IMR-90 (cell line): ENCODE results near the gene PRKRIP1. TPM values are rescaled to one million over a fixed set of nuclear protein-coding genes. Genes with fewer than 3 reads are reported as not detected.

Source experiments
- ATAC-seq: fragments of 200-7000 bp; cut with Tn5 transposase; 2 replicates; pipeline ENCODE4 v1.9.1; 2020; ENCODE audit warnings: low read depth, mild to moderate bottlenecking, moderate library complexity
- BruUV-seq: library from RNA; stranded (reverse); fragments of 400-500 nt; replicated peaks from 2 replicates; lab custom pipeline; 2021; lab: Mats Ljungman, UMichigan
- CTCF ChIA-PET: fragments of 300-600 bp; formaldehyde crosslinking; extraction: SDS; loops from one replicate; lab custom pipeline; 2021; ENCODE audit warnings: antibody characterized with exemption; lab: Yijun Ruan, JAX
- POLR2A ChIA-PET: fragments of 300-600 bp; sonication (Branson Sonifier 250); formaldehyde crosslinking; loops from one replicate; lab custom pipeline; 2022; ENCODE audit warnings: antibody characterized with exemption; ENCODE audit not compliant: unreplicated experiment; lab: Charles Lee
- DNase-seq: peaks from one replicate; pipeline ENCODE4 v3.0.0; 2013
- H2AFZ ChIP-seq: replicated peaks from 2 replicates; pipeline ENCODE3; 2013; ENCODE audit warnings: low read length, mild to moderate bottlenecking; ENCODE audit not compliant: poor library complexity
- H2AK5ac ChIP-seq: 2 replicates; pipeline ENCODE4 v1.6.1; 2013; ENCODE audit warnings: low read depth, low read length, inconsistent platforms
- H2AK9ac ChIP-seq: replicated peaks from 2 replicates; pipeline ENCODE3; 2013; ENCODE audit warnings: mild to moderate bottlenecking, low read depth, low read length, moderate library complexity; ENCODE audit not compliant: poor library complexity
- H2BK120ac ChIP-seq: 2 replicates; pipeline ENCODE4 v1.6.1; 2013; ENCODE audit warnings: low read depth, low read length, inconsistent platforms
- H2BK15ac ChIP-seq: 3 replicates; pipeline ENCODE4 v1.6.1; 2013; ENCODE audit warnings: low read depth, low read length, inconsistent platforms
- H2BK20ac ChIP-seq: 2 replicates; pipeline ENCODE4 v1.6.1; 2013; ENCODE audit warnings: low read depth, mild to moderate bottlenecking, inconsistent platforms, low read length, moderate library complexity
- H2BK5ac ChIP-seq: 2 replicates; pipeline ENCODE4 v1.6.1; 2013; ENCODE audit warnings: mild to moderate bottlenecking, low read depth, low read length, inconsistent platforms; ENCODE audit not compliant: poor library complexity, severe bottlenecking
- H3K14ac ChIP-seq: replicated peaks from 2 replicates; pipeline ENCODE4 v1.6.1; 2013; ENCODE audit warnings: low read depth, low read length, inconsistent platforms
- H3K18ac ChIP-seq: 2 replicates; pipeline ENCODE4 v1.6.1; 2013; ENCODE audit warnings: low read depth, low read length, control low read depth
- H3K23ac ChIP-seq: 2 replicates; pipeline ENCODE4 v1.6.1; 2013; ENCODE audit warnings: low read depth, low read length, inconsistent platforms
- H3K27ac ChIP-seq: 2 replicates; pipeline ENCODE4 v1.5.1; 2013; ENCODE audit warnings: mild to moderate bottlenecking, control low read depth, low read length; ENCODE audit not compliant: insufficient read depth
- H3K27me3 ChIP-seq: 2 replicates; pipeline ENCODE4 v1.6.1; 2013; ENCODE audit warnings: low read length; ENCODE audit not compliant: control insufficient read depth, insufficient read depth
- H3K36me3 ChIP-seq: 2 replicates; pipeline ENCODE4 v1.6.1; 2013; ENCODE audit warnings: low read length, mixed read lengths; ENCODE audit not compliant: control insufficient read depth, insufficient read depth
- H3K4ac ChIP-seq: 2 replicates; pipeline ENCODE4 v1.6.1; 2013; ENCODE audit warnings: low read depth, low read length, inconsistent platforms
- H3K4me1 ChIP-seq: 2 replicates; pipeline ENCODE4 v1.6.1; 2013; ENCODE audit warnings: low read length, mixed read lengths; ENCODE audit not compliant: control insufficient read depth, insufficient read depth
- H3K4me2 ChIP-seq: 2 replicates; pipeline ENCODE4 v1.6.1; 2013; ENCODE audit warnings: low read depth, mild to moderate bottlenecking, control low read depth, low read length, moderate library complexity
- H3K4me3 ChIP-seq: 2 replicates; pipeline ENCODE4 v1.5.1; 2013; ENCODE audit warnings: low read depth, mild to moderate bottlenecking, control low read depth, low read length, moderate library complexity; ENCODE audit not compliant: insufficient read depth
- H3K56ac ChIP-seq: 2 replicates; pipeline ENCODE4 v1.6.1; 2013; ENCODE audit warnings: low read length, inconsistent platforms; ENCODE audit not compliant: insufficient read depth; ENCODE audit errors: extremely low read depth
- H3K79me1 ChIP-seq, 2 experiments: 2 replicates each; pipeline ENCODE4 v1.6.1; 2013; ENCODE audit warnings: low read length in 2 of 2, inconsistent platforms in 1 of 2, low read depth in 1 of 2
- H3K9ac ChIP-seq: 2 replicates; pipeline ENCODE4 v1.6.1; 2013; ENCODE audit warnings: low read depth, low read length, control low read depth
- H3K9me1 ChIP-seq: 2 replicates; pipeline ENCODE4 v1.6.1; 2013; ENCODE audit warnings: low read length, inconsistent platforms; ENCODE audit not compliant: insufficient read depth
- H3K9me3 ChIP-seq: 2 replicates; pipeline ENCODE4 v1.6.1; 2013; ENCODE audit warnings: low read length; ENCODE audit not compliant: control insufficient read depth, insufficient read depth
- H4K20me1 ChIP-seq: 2 replicates; pipeline ENCODE4 v1.6.1; 2013; ENCODE audit warnings: low read length, inconsistent platforms; ENCODE audit not compliant: insufficient read depth
- H4K5ac ChIP-seq: 2 replicates; pipeline ENCODE4 v1.6.1; 2013; ENCODE audit warnings: mild to moderate bottlenecking, low read depth, low read length, control low read depth
- H4K8ac ChIP-seq, 2 experiments: 2 replicates each; pipeline ENCODE4 v1.6.1; 2013; ENCODE audit warnings: low read depth in 2 of 2, low read length in 2 of 2, control low read depth in 1 of 2, inconsistent platforms in 1 of 2
- H4K91ac ChIP-seq: 2 replicates; pipeline ENCODE4 v1.6.1; 2013; ENCODE audit warnings: low read depth, low read length, inconsistent platforms; ENCODE audit not compliant: insufficient read depth
- CEBPB ChIP-seq: IDR thresholded peaks from 2 replicates; pipeline ENCODE4 v1.6.1; 2012; ENCODE audit warnings: low read depth, low read length, improper control_type of control experiment
- MAFK ChIP-seq: IDR thresholded peaks from 2 replicates; pipeline ENCODE4 v1.6.1; 2012; ENCODE audit warnings: low read depth, low read length, improper control_type of control experiment
- RFX5 ChIP-seq: IDR thresholded peaks from 2 replicates; pipeline ENCODE4 v1.8.0; 2012; ENCODE audit warnings: low read depth, mild to moderate bottlenecking, low read length, moderate library complexity
- WGBS, 2 experiments: methylation state at CpG; one replicate each; pipeline versions ENCODE4 v1.1.5 to v1.1.7; 2013; ENCODE audit warnings: missing lambda C conversion rate in 2 of 2; ENCODE audit not compliant: insufficient read length in 1 of 2; ENCODE audit errors: extremely low coverage in 2 of 2; 5-methylcytosine and 5-hydroxymethylcytosine counted together
- dilution Hi-C: fragments of 300-500 bp; cut with HindIII; formaldehyde crosslinking; loops from one replicate; pipeline ENCODE4 v1.14.3; 2018; ENCODE audit warnings: low sequenced_read_pairs; ENCODE audit not compliant: unreplicated experiment
- in situ Hi-C: fragments of 300-500 bp; cut with MboI; formaldehyde crosslinking; loops from 3 replicates; pipeline ENCODE4 v1.14.3; 2019; ENCODE audit warnings: low sequenced_read_pairs, inconsistent platforms, mixed read lengths
- intact Hi-C: fragments of 100-400 bp; cut with micrococcal nuclease; formaldehyde crosslinking; loops from 2 replicates; pipeline ENCODE4 v1.10.0; 2022
- polyA plus RNA-seq, 3 experiments: library from polyadenylated mRNA; depleted of rRNA; stranded (reverse); fragments of >200 nt; gene quantifications; 2 replicates each; pipeline ENCODE4 v1.2.3, GENCODE V29; 2012; ENCODE audit warnings: low replicate concordance in 1 of 3
- total RNA-seq: library from RNA; depleted of rRNA; stranded (reverse); fragments of >200 nt; gene quantifications from 2 replicates; pipeline ENCODE4 v1.2.3, GENCODE V29; 2012

The PRKRIP1 gene
- total and polyA plus RNA-seq, 2 of the 4 experiments (the other 2 are of a cell fraction) = 6.5 to 21.6 TPM

DNA sequence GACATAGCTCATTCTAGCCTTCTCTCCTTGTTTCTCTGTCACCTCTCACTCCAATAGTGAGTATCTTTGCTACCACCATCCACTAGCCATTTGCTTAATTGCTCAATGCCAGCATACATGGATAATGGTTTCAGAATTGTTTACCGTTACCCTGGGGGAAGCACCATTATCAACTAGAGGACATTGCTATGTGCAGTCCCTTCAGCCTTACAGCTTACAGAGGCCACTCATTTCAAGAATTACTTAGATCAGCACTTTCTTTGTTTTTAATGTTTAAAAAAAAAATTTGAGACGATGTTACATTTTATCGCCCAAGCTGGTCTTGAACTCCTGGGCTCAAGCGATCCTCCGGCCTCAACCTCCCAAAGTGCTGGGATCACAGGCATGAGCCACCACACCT is 22.4 kb downstream of the PRKRIP1 start:
- no peaks in the 10 kb centered on the region for H3K27me3 ChIP-seq
- H3K14ac ChIP-seq = no peak overlapping the region
- H4K5ac ChIP-seq = no peak overlapping the region
- H3K27ac ChIP-seq = no peak overlapping the region
- 100% methylated on average over 2 of the region's 5 CpGs; no CpG with 5 or more reads in 1 of the 2 experiments for WGBS, 2 experiments
- H3K79me1 ChIP-seq = peaks cover 20 to 55% of the 10 kb centered on the region in 2 experiments
- no peak overlapping the region for H3K4ac ChIP-seq
- H3K18ac ChIP-seq = no peak overlapping the region
- H3K4me1 ChIP-seq = no peaks in the 10 kb centered on the region
- H2BK15ac ChIP-seq = no peak overlapping the region
- H3K36me3 ChIP-seq = peaks cover 44% of the 10 kb centered on the region
- H2AK5ac ChIP-seq = no peak overlapping the region
- H3K9me1 ChIP-seq = peaks cover 3% of the 10 kb centered on the region; the same call in 1 of the 2 replicates
- in situ Hi-C loops (no loop called here), intact Hi-C loops (no loop called here), dilution Hi-C loops (no loop called here)
- no peak overlapping the region for H4K91ac ChIP-seq
- ATAC-seq (no peak), DNase-seq (no peak)
- no peak overlapping the region for H2BK5ac ChIP-seq
- no peak overlapping the region for H4K8ac ChIP-seq
- POLR2A ChIA-PET = no interaction called here
- no peak overlapping the region for H3K23ac ChIP-seq
- H3K9me3 ChIP-seq = no peaks in the 10 kb centered on the region
- TF ChIP-seq MAFK = peak; percentile 81
- TF ChIP-seq CEBPB = no peak
- TF ChIP-seq RFX5 = no peak
- no peak overlapping the region for H3K56ac ChIP-seq
- no peak overlapping the region for H2AK9ac ChIP-seq
- no peak overlapping the region for H3K4me3 ChIP-seq
- no peak overlapping the region for H2AFZ ChIP-seq
- H2BK120ac ChIP-seq = no peak overlapping the region
- H4K20me1 ChIP-seq = no peaks in the 10 kb centered on the region; the same call in none of the 2 replicates
- BruUV-seq = no TSS peak
- H3K4me2 ChIP-seq = no peak overlapping the region
- CTCF ChIA-PET = no interaction called here
- no peak overlapping the region for H3K9ac ChIP-seq
- no peak overlapping the region for H2BK20ac ChIP-seq
